ENCODE measurements around the gene NTM.

NTM gene

GRCh38 chr11:131734871-131735270 is 364.5 kb downstream of the NTM start:
- DNase-seq (ENCODE audit: low spot score), result no peak

- DNase-seq (ENCODE audit: low spot score), result no peak
Observed at GRCh38 chr11:131737357-131737756, 366.9 kb downstream of the NTM start.

DNA sequence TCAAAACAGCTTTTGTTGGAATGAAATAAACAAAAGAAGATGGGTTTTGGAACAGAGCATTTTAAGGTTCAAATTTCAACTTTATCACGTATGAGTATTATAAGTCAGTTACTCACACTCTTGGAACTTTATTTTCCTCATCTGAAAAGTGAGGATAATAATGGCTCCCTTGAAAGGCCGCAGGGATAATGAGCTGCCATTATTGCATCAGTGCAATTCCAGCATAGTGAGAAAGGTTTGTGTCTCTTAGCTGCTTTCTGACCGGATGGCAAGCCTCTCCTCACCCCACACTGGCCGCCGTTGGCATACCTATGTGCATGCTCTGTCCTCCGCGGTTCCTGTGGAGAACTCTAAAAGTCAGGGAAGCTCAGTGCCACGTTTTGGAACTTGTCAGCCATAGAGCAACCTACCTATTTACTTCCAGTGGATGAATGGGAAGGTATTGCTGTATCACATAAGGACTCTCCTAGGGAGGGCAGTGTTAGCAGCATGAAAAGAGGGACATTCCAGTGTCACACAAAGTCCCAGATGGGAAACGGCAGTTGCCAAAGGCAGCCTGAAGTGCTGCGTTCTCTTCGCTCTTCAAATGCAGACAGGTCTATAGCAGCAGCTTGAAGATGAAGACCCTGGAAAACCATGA is 368.9 kb downstream of the NTM start:
- no peak for DNase-seq (ENCODE audit: low spot score)

DNA sequence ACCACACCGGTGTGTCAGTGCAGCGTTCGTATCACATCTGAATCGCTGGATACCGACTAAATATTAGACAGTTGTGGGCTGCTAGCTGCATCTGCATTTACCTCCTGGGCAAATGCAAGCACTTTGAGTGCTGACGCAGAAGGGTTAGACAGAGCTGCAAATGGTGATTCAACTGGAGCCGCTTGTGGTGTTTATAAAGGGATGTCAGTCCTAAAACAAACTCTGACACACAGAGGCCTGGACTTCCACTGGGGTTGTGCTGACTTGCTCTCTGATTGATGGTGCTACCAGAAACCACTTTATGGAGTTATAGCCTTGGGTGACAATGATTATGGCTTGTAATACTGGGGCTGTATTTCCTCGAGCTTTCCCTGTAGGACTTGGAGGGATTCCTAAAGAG is 374.4 kb downstream of the NTM start:
- no peak for DNase-seq (ENCODE audit: low spot score)

DNA sequence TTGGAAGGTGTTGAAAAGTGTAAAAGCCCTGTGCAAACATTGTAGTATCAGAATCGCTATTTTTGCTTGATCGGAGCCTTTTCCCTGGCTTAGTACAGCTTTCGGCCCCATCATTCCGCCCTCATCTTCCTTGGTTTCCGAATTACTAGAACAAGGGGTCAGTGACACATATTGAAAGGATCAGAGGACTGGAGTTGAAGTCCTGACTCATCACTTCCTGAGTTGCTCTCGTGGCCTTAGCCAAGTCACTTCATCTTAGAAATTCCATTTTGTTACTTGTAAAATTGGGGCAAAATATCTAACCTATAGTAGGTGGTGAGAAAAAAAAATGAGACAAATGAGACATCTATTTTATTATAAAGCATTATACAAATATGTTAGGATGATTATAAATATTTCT is 375.0 kb downstream of the NTM start:
- no peak for DNase-seq (ENCODE audit: low spot score)

GRCh38 chr11:131746201-131746600 is 375.8 kb downstream of the NTM start:
- DNase-seq (ENCODE audit: low spot score), result no peak

GRCh38 chr11:131748151-131749050 is 378.0 kb downstream of the NTM start:
- peak; percentile 75 for DNase-seq (ENCODE audit: low spot score)

GRCh38 chr11:131749101-131749500 is 378.7 kb downstream of the NTM start:
- DNase-seq (ENCODE audit: low spot score), result no peak

DNA sequence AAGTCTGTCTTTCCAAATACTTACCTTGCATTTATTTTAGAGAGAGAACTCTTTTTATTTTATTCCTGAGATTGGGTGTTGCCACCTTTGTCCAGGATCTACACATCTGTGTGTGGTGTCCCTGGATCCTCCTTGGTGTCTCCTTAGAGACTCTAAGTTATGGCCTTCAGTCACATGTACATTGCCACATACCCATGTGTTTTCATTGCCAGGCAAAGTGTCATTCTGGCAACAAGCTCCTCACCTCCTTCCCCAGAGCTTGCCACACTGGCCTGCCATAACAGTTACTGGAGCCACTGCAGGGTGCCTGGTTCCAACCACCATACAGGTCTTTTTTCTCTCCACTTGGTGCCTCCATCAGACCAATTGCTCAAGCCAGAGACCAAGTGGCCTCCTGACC is 379.7 kb downstream of the NTM start:
- DNase-seq (ENCODE audit: low spot score), result no peak

DNA sequence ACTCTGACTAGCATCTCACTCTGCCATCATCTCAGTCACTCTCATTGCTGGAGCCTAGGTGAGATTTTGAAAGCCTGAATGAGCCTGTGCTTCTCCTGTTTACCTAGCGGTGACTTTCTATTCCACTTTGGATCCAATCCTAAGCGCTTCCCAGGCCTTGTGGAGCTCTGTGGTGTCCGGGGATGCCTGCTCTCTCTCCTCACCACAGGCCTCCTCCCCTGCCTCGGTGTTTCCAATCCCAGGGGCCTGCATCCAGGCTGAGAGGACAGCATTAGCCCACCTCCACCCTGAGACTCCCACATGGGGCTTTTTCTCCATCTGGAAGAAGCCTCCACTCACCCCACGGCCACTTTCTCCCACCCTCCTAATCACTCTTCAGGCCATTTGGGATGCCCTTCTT is 380.3 kb downstream of the NTM start:
- no peak for DNase-seq (ENCODE audit: low spot score)

- no peak for DNase-seq (ENCODE audit: low spot score)
Observed at GRCh38 chr11:131754671-131755070, 384.3 kb downstream of the NTM start.

DNA sequence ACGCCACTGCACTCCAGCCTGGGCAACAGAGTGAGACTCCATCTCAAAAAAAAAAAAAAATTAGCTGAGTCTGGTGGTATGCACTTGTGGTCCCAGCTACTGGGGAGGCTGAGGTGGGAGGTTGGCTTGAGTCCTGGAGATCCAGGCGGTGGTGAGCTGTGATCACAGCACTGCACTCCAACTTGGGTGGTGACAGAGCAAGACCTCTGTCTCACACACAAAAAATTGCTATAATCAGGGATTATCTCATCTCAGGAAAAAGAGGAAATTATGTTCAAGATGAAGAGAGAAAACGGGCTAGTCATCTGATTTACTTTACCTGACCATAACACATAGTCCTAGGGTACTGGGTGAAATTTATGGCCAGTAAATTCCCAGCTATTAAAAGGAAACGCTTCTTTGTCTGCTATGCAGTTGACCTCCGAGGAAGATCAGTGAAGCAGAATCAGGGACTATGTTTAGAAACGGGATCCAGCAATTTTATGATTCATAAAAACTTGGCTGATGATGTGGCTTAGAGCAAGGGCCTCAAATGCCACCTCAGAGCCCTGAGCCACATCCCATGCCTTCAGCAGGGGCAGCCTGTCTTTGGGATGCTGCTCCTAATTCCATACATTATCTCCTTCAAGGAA is 386.2 kb downstream of the NTM start:
- no peak for DNase-seq (ENCODE audit: low spot score)

DNA sequence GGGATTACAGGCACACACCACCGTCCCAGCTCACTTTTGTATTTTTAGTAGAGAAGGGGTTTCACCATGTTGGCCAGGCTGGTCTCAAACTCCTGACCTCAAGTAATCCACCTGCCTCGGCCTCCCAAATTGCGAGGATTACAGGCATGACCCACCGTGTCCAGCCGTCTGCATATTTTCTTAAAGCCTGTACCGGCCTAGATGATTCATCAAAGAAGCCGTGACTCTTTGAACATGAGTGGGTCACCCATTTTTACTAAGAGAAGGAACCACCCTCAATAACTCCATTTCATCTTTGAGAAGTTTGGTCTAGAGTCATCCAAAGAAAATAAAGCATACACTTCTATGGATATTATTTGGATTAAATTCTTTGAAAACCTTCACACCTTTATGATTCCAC is 388.3 kb downstream of the NTM start:
- DNase-seq (ENCODE audit: low spot score), result no peak

- DNase-seq (ENCODE audit: low spot score), result no peak
Observed at GRCh38 chr11:131759140-131759539, 388.7 kb downstream of the NTM start.

- DNase-seq (ENCODE audit: low spot score), result no peak
Observed at GRCh38 chr11:131760091-131761061, 390.0 kb downstream of the NTM start.

DNA sequence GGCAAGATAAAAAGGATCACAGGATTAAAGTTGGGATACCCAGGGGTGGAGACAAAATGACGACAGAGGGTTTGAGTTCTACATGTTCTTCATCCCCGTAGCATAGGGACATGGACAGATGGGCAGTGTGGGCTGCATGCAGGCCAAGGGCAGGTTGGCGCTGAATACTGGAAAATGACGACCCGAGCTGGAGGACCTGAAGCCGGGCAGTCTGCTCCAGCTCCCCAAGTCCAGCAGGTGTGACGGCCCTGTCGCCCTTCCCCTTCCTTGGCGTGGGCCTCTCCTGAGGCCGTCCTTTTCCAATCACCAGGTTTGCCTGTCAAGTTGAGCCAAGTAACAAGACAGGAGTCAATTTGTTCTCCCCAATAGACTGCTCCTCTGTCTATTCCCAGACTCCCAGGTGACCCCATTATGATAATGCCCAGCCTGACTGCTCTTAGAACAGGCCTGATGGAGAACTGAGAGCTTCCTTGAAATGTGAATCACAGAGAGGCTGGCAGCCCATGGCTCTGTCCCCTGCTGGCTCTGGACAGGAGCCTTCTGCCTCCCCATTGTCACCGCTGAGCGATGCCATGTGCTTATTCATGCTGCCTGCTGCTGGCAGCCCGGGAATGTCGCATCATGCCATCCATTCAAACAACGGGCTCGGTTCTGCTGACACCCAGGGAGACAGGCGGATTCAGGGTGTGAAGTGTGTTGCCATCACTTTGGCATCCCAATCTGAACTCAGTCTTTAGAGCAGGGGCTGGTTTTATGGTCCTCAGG is 392.1 kb downstream of the NTM start:
- no peak for DNase-seq (ENCODE audit: low spot score)

DNA sequence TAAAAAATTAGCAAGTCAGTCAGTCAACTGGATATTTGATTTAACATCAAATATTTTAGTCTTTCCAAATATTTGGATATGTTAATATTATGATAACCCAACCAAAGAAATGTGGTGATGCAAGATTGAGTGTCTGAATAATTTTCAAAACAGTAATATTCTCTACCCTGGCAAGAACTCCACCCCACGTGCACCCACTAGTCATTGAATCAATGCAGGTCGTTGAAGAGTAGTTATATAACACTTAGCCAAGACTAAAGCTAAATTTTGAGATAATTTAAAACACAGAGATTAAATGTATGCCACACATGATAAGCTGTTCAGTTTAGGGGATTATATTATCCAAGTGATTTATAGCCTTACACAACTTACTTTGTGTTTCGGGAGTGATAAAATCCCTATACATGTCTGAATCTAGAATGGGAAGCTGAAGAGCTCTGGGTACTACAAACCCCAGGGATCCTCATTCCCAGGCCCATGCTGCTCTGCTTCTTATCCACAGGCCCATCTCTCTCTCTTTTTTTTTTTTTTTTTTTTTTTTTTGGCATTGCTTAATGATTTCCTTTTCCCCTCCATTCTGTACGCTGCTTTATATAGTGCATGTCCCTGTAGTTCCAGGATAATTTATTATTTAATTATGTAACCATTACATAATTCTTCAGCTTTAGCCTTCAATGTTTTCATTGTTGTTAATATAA is 392.9 kb downstream of the NTM start:
- no peak for DNase-seq (ENCODE audit: low spot score)

- DNase-seq (ENCODE audit: low spot score), result no peak
Observed at GRCh38 chr11:131764126-131764525, 393.7 kb downstream of the NTM start.

DNA sequence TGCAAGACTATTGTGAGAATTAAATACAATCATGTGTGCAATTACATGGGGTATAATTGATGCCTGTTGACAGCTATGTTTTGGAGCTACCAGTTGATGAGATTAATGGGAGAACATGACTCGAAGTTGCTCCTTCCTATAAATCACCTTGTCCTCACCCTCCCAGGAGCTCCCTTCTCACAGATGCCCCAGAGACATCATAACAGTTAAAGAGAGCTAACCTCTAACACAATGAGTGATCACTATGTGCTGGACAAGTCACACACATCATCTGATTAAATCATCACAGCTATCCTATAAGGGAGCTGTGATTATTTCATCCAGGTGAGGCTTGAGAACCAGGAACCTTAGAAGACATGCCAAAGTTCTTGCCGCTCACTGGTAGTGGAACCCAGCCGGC is 394.2 kb downstream of the NTM start:
- no peak for DNase-seq (ENCODE audit: low spot score)

DNA sequence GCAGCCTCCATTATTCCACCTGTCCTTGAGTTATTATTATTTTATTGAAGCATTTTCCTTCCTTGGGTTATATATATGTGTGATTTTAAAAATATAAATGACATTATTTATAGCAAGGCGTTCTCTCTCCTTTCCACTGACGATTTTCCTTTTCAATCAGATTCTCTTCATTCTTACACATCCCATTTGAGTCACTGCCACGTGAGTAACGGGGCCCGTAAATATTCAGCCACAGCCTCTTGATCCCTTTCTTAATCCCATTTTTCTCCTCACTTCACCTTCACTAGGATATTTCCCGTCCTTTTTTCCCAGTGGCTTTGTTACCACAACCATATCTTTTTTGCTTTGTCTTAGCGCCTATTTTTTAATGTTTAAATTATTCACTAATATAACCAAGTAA is 396.2 kb downstream of the NTM start:
- no peak for DNase-seq (ENCODE audit: low spot score)

DNA sequence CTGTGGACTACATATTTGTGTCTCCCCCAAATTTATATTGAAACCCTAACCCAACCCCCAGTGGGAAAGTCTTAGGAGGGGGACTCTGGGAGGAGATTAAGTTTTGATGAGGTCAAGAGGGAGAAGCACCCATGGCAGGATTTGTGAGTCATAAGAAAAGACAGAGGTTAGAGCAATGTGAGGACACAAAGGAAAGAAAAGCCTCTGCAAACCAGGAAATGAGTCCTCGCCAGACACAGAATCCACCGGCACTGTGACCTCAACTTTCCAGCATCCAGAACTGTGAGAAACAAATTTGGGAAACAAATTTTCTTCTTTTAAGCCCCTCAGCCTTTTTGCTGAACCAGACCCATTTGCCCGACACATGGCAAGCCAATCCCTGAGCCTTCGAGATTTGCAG is 397.0 kb downstream of the NTM start:
- no peak for DNase-seq (ENCODE audit: low spot score)
